ENCODE results near the gene SEMA5A. TPM values are rescaled to one million over a fixed set of nuclear protein-coding genes. Genes with fewer than 3 reads are reported as not detected.

SEMA5A gene
- total and polyA plus RNA-seq, 8 donors: 18.2 to 29.5 (median 20.8) TPM

DNA sequence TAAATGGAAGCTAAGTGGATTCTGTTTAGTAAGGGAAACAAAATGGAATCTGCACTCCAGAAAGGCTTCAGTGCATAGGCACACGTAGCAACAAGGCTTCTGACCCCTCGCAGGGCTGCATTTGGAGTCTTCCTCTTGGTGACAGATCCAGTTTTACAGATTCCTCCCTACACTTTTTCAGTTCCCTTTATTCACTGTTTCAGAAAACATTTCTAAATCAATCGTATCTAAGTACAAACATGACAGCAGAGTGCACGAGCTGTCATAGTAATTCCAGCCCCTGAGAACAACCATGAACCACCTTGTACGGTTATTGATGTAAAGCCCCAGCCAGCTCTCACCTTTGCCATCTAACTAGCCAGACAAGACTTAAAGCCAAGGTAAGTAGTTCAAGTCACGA, 491.6 kb downstream of the SEMA5A start:
- no peak overlapping the region for H3K27ac ChIP-seq
- TF ChIP-seq, protein P1, sequence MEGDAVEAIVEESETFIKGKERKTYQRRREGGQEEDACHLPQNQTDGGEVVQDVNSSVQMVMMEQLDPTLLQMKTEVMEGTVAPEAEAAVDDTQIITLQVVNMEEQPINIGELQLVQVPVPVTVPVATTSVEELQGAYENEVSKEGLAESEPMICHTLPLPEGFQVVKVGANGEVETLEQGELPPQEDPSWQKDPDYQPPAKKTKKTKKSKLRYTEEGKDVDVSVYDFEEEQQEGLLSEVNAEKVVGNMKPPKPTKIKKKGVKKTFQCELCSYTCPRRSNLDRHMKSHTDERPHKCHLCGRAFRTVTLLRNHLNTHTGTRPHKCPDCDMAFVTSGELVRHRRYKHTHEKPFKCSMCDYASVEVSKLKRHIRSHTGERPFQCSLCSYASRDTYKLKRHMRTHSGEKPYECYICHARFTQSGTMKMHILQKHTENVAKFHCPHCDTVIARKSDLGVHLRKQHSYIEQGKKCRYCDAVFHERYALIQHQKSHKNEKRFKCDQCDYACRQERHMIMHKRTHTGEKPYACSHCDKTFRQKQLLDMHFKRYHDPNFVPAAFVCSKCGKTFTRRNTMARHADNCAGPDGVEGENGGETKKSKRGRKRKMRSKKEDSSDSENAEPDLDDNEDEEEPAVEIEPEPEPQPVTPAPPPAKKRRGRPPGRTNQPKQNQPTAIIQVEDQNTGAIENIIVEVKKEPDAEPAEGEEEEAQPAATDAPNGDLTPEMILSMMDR (IDR thresholded peaks at IDR 0.05): no peak
- H3K9me3 ChIP-seq: no peaks in the 10 kb centered on the region
- H3K4me3 ChIP-seq: no peak overlapping the region
- H3K27me3 ChIP-seq: no peaks in the 10 kb centered on the region
- H3K4me1 ChIP-seq: no peaks in the 10 kb centered on the region
- no peak for ATAC-seq
- no peaks in the 10 kb centered on the region for H3K36me3 ChIP-seq
- intact Hi-C loops (cut with DNase I): no loop called here
- DNase-seq: no peak

DNA sequence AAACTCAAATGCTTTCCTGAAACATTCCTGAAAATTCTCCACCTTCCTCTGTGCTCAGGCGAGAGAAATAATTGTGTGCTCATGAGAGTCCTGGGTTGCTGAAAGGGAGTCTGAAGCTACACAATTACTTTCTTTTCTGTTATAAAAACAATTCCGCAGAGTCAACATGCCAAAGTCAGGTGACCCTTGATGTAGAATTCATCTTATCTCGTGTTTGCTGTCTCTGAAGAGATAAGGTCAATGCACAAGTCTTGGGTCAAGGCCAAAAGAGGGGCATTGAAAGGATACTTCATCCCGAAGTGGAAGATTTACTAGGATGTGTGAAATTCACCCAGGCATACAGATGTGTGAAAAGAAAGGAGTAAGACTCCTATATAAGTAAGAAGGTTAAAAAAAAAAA, 493.5 kb downstream of the SEMA5A start:
- no peak overlapping the region for H3K27ac ChIP-seq
- intact Hi-C loops (cut with DNase I): no loop called here
- H3K4me1 ChIP-seq: no peaks in the 10 kb centered on the region
- DNase-seq: no peak
- TF ChIP-seq, protein P1 (IDR thresholded peaks at IDR 0.05): no peak
- ATAC-seq: no peak
- no peaks in the 10 kb centered on the region for H3K9me3 ChIP-seq
- no peaks in the 10 kb centered on the region for H3K27me3 ChIP-seq
- H3K36me3 ChIP-seq: no peaks in the 10 kb centered on the region
- H3K4me3 ChIP-seq: no peak overlapping the region

DNA sequence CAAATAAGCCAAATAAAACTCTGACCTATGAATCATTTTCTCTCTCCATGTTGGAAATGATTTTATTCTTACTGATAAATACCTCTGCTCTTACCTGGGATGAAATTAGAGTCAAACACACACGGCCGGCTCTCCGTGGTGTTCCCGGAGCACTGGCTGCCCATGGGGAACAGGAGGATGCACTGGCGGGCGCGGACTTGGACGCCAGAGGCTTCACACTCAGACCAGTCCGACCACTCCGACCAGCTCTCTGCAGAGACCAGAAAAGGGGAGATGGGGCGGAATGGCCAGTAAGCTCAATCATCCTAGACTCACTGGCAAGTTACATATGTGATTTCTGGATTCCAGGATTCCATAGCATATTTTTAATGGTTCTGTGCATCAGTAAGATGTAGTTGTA, 494.1 kb downstream of the SEMA5A start:
- H3K4me1 ChIP-seq: no peaks in the 10 kb centered on the region
- no peaks in the 10 kb centered on the region for H3K27me3 ChIP-seq
- TF ChIP-seq, protein P1 (IDR thresholded peaks at IDR 0.05): no peak
- DNase-seq (no peak), ATAC-seq (no peak)
- H3K36me3 ChIP-seq: no peaks in the 10 kb centered on the region
- no peak overlapping the region for H3K27ac ChIP-seq
- H3K4me3 ChIP-seq: no peak overlapping the region
- no peaks in the 10 kb centered on the region for H3K9me3 ChIP-seq
- intact Hi-C loops (cut with DNase I): no loop called here

DNA sequence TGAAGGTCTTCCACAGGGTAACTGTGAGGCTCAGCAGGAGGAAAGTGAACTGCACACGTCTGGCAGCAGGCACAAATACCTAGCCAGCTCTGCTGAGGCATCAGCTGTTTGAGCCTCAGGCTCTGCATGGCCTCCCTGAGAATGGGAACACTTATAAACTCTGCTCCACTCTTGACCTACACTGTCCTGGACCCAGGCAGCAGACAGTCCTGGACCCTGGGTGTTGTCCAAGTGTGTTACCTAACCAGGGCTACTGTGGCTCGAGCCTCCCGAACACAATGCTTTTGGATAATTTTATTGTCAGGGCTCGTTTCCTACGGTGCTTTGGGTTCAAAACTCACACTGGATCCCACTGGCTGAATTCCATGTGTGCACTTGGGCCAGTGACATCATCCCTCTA, 497.9 kb downstream of the SEMA5A start:
- peak overlapping the region in 1 of 2 donors; percentile 35 for H3K27ac ChIP-seq
- TF ChIP-seq, protein P1 (IDR thresholded peaks at IDR 0.05): no peak
- intact Hi-C loops (cut with DNase I): no loop called here

DNA sequence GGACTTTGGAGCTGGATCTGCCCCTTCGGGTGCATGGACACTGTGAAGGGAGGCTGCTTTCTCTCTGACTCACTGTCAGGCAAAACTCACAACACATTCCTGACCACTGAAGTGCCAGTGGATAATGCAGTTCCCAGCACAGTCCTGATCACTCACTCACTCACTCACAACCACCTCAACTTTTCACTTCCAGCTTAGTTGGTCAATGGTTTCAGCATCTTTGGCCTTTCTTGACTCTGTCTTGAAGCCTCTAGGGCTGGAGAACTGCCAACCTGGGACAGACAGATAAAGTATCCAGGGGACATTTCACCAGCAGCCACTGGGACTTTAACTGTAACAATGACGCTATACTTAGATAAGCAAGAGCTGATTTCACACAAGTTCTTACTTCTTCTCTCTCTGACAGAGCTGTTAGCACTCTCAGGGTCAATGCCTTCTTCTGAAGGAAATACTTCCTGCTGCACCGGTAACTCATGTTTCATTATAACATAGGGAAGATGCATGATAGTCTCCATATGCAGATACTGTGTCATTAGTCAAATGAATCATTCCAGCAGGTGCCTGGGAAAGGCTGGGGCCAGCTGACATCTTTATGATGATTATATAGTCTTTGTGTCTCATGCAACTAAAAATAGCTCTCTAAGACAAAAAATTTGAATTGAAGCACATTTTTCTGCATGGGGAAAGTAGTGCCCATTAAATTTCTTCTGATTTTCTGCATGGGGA, 499.0 kb downstream of the SEMA5A start:
- Histone ChIP-seq H3K36me3 (no peaks in the 10 kb centered on the region), H3K9me3 (no peaks in the 10 kb centered on the region), H3K27ac (peak overlapping the region in 1 of 2 donors; percentile 35), H3K4me1 (no peaks in the 10 kb centered on the region), H3K4me3 (no peak overlapping the region), H3K27me3 (no peaks in the 10 kb centered on the region)
- DNase-seq (no peak), ATAC-seq (peak; percentile 75)
- intact Hi-C loops (cut with DNase I): no loop called here
- TF ChIP-seq, protein P1 (IDR thresholded peaks at IDR 0.05): no peak

More for the DNA sequence above, 497.9 kb downstream of the SEMA5A start:
- H3K36me3 ChIP-seq: no peaks in the 10 kb centered on the region
- no peaks in the 10 kb centered on the region for H3K9me3 ChIP-seq
- no peak for ATAC-seq
- H3K4me1 ChIP-seq: no peaks in the 10 kb centered on the region
- H3K4me3 ChIP-seq: no peak overlapping the region
- DNase-seq: no peak
- no peaks in the 10 kb centered on the region for H3K27me3 ChIP-seq
